Measurements from ENCODE around the gene RGS12. TPM values are rescaled to one million over a fixed set of nuclear protein-coding genes. Genes with fewer than 3 reads are reported as not detected.

RGS12 gene
- total RNA-seq, 1 experiment from 2014 or later = 16.9 TPM

DNA sequence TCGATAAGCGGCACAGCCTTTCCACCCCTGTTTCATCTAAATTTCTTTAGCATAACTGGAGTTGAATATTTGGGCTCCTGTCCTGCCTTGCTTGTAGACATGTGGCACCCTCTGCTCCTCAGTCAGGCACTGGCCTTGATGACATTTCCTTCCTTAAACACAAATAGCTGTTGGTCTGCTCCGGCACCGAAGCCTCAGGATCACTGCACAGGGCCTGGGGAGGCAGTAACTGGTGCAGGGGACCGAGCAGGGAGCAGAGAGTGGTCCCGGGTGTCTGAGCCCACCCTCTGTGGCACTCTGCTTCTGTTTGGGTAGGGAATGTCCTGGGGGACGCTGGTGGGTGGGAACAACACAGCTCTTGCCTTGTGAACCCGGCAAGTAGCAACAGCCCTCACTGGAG is 13.6 kb downstream of the RGS12 start:
- no peak for DNase-seq
- Histone ChIP-seq H3K27ac (ENCODE audit: insufficient read length, low read depth, low read length) (no peak overlapping the region), H2AFZ (ENCODE audit: low read length) (no peak overlapping the region), H2BK20ac (ENCODE audit: low read depth, low read length, poor library complexity, severe bottlenecking) (no peak overlapping the region), H2BK5ac (ENCODE audit: insufficient read length, low read length) (no peak overlapping the region), H3K9ac (ENCODE audit: extremely low read depth, insufficient read length, low read length) (no peak overlapping the region), H2AK5ac (ENCODE audit: insufficient read length, low read length) (no peak overlapping the region), H2BK12ac (ENCODE audit: insufficient read length, low read depth, low read length) (no peak overlapping the region), H3K27me3 (ENCODE audit: insufficient read depth, low read length) (no peaks in the 10 kb centered on the region), H3K14ac (ENCODE audit: insufficient read depth, low read length) (no peak overlapping the region; the same call in 1 of the 2 replicates), H3K4ac (ENCODE audit: low read depth, low read length) (no peak overlapping the region), H3K4me2 (ENCODE audit: insufficient read depth, insufficient read length, low read length) (no peak overlapping the region), H4K5ac (ENCODE audit: insufficient read length, low read depth, low read length) (no peak overlapping the region), H3T11ph (ENCODE audit: low read length) (no peak overlapping the region), H3K23ac (ENCODE audit: insufficient read length, low read depth, low read length) (no peak overlapping the region), H4K8ac (replicated peaks; ENCODE audit: insufficient read length, low read depth, low read length) (no peak overlapping the region), H3K18ac (ENCODE audit: insufficient read length, low read depth, low read length) (no peak overlapping the region), H4K91ac (ENCODE audit: insufficient read length, low read depth, low read length) (no peak overlapping the region), H3K23me2 (ENCODE audit: insufficient read length, low read depth, low read length, poor library complexity, severe bottlenecking) (no peaks in the 10 kb centered on the region), H3K9me3 (ENCODE audit: control insufficient read depth, low read depth, low read length) (no peaks in the 10 kb centered on the region), H3K56ac (ENCODE audit: insufficient read length, low read depth, low read length) (no peak overlapping the region), H3K79me2 (ENCODE audit: insufficient read depth, low read length) (no peaks in the 10 kb centered on the region), H2BK15ac (ENCODE audit: low read depth, low read length) (no peak overlapping the region), H2BK120ac (ENCODE audit: low read depth, low read length, poor library complexity, severe bottlenecking) (no peak overlapping the region), H3K4me1 (ENCODE audit: insufficient read depth, low read length) (no peaks in the 10 kb centered on the region), H4K20me1 (ENCODE audit: control insufficient read depth, insufficient read depth, insufficient read length) (no peaks in the 10 kb centered on the region), H3K79me1 (ENCODE audit: insufficient read depth, low read depth, low read length, poor library complexity, severe bottlenecking) (no peaks in the 10 kb centered on the region)
- Mint-ChIP-seq H3K27me3 (ENCODE audit: low read depth) (no peaks in the 10 kb centered on the region; the same call in 1 of the 2 replicates), H3K4me3 (no peak overlapping the region), H3K9me3 (no peaks in the 10 kb centered on the region), H3K36me3 (ENCODE audit: insufficient read depth in 1 of 3, low read depth in 3 of 3) (no peaks in the 10 kb centered on the region), H3K4me1 (peaks cover 37 to 63% of the 10 kb centered on the region in 2 experiments), H3K27ac (peak overlapping the region in 1 of 3 experiments; percentile 19; a peak in 1 of 7 replicates)
- TF ChIP-seq, protein P1, sequence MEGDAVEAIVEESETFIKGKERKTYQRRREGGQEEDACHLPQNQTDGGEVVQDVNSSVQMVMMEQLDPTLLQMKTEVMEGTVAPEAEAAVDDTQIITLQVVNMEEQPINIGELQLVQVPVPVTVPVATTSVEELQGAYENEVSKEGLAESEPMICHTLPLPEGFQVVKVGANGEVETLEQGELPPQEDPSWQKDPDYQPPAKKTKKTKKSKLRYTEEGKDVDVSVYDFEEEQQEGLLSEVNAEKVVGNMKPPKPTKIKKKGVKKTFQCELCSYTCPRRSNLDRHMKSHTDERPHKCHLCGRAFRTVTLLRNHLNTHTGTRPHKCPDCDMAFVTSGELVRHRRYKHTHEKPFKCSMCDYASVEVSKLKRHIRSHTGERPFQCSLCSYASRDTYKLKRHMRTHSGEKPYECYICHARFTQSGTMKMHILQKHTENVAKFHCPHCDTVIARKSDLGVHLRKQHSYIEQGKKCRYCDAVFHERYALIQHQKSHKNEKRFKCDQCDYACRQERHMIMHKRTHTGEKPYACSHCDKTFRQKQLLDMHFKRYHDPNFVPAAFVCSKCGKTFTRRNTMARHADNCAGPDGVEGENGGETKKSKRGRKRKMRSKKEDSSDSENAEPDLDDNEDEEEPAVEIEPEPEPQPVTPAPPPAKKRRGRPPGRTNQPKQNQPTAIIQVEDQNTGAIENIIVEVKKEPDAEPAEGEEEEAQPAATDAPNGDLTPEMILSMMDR (conservative IDR thresholded peaks at IDR 0.05) = no peak
- no CpG with 5 or more reads among the region's 8 CpGs for WGBS (ENCODE audit: extremely low coverage, insufficient read length, low lambda C conversion rate)

Data from H9 (cell line).